Measurements from ENCODE around the gene CPA2. TPM values are rescaled to one million over a fixed set of nuclear protein-coding genes. Genes with fewer than 3 reads are reported as not detected.
"Not testable (repeated sequence)": the region's sequence is repeated elsewhere in the genome, so short reads cannot be mapped to it uniquely, and the experiment has no call there.

The CPA2 gene
- polyA plus RNA-seq, 2 of the 4 experiments (the other 2 are of a cell fraction), result not detected

GRCh38 chr7:130224210-130224609 lies 42.5 kb upstream of the CPA2 start:
- no peak for TF ChIP-seq FOSB (CRISPR knock-in tag; IDR thresholded peaks at IDR 0.05)
- no peak for TF ChIP-seq JUN (IDR thresholded peaks at IDR 0.05)
- TF ChIP-seq ZC3H11A (IDR thresholded peaks at IDR 0.05), result no peak
- no peak for TF ChIP-seq MAX (IDR thresholded peaks at IDR 0.05)
- no peak for TF ChIP-seq HOXB5 (CRISPR knock-in tag; IDR thresholded peaks at IDR 0.05)
- TF ChIP-seq EHF (CRISPR knock-in tag; IDR thresholded peaks at IDR 0.05), result no peak
- no peak for TF ChIP-seq HEYL (CRISPR knock-in tag; IDR thresholded peaks at IDR 0.05)
- TF ChIP-seq SMC3 (IDR thresholded peaks at IDR 0.05), result no peak
- H3K4me3 ChIP-seq, result no peak overlapping the region
- WGBS (ENCODE audit: missing lambda C conversion rate), result 71% methylated on average over 5 of the region's 5 CpGs
- ATAC-seq (no peak), FAIRE-seq (no peak), DNase-seq (ENCODE audit: low read depth in 1 of 2, low spot score in 1 of 2) (no peak)
- CTCF ChIA-PET, result no interaction called here
- H3K4me1 ChIP-seq, result no peaks in the 10 kb centered on the region
- no peaks in the 10 kb centered on the region for H3K9me3 ChIP-seq
- H3K4me2 ChIP-seq, result no peak overlapping the region
- no peak overlapping the region for H3K27ac ChIP-seq
- POLR2A ChIA-PET, result no interaction called here

GRCh38 chr7:130224923-130225322 lies 41.7 kb upstream of the CPA2 start:
- CTCF ChIA-PET; DNase-seq (ENCODE audit: low read depth in 1 of 2, low spot score in 1 of 2); FAIRE-seq; H3K9me3 ChIP-seq; ATAC-seq; H3K27ac ChIP-seq; H3K4me1 ChIP-seq; H3K4me2 ChIP-seq; H3K4me3 ChIP-seq: not testable (repeated sequence)
- WGBS (ENCODE audit: missing lambda C conversion rate), result 26% methylated on average over 3 of the region's 3 CpGs
- POLR2A ChIA-PET, result interaction anchor here (0.7 kb wide), 1 partner anchor 12 kb away, joined by 3 read pairs; no protein-coding TSS in a partner anchor

- ChIA-PET CTCF (interaction anchor here (0.7 kb wide), 1 partner anchor 16 kb away, joined by 3 read pairs; no protein-coding TSS in a partner anchor), POLR2A (no interaction called here)
- FAIRE-seq (no peak), DNase-seq (ENCODE audit: low read depth in 1 of 2, low spot score in 1 of 2) (no peak), ATAC-seq (no peak)
- Histone ChIP-seq H3K4me2 (no peak overlapping the region), H3K9me3 (no peaks in the 10 kb centered on the region), H3K4me3 (no peak overlapping the region), H3K4me1 (no peaks in the 10 kb centered on the region), H3K27ac (no peak overlapping the region)
- no peak for TF ChIP-seq HMGXB4 (CRISPR knock-in tag; IDR thresholded peaks at IDR 0.05; ENCODE audit: borderline replicate concordance)
- TF ChIP-seq MAFK (IDR thresholded peaks at IDR 0.05; ENCODE audit: partially characterized antibody), result peak; percentile 5
- 73% methylated on average over 1 of the region's 1 CpG for WGBS (ENCODE audit: missing lambda C conversion rate)
Observed at GRCh38 chr7:130226333-130226732, 40.3 kb upstream of the CPA2 start.

- H3K4me3 ChIP-seq, result no peak overlapping the region
- no peak for TF ChIP-seq EHF (CRISPR knock-in tag; IDR thresholded peaks at IDR 0.05)
- no peak for TF ChIP-seq CHD2 (IDR thresholded peaks at IDR 0.05; ENCODE audit: low read length, partially characterized antibody)
- TF ChIP-seq CBX8 (IDR thresholded peaks at IDR 0.05), result no peak
- no peak for TF ChIP-seq RARB (CRISPR knock-in tag; IDR thresholded peaks at IDR 0.05)
- H3K27ac ChIP-seq, result no peak overlapping the region
- DNase-seq (ENCODE audit: low read depth in 1 of 2, low spot score in 1 of 2) (no peak), FAIRE-seq (no peak), ATAC-seq (no peak)
- no peaks in the 10 kb centered on the region for H3K9me3 ChIP-seq
- no peaks in the 10 kb centered on the region for H3K4me1 ChIP-seq
- POLR2A ChIA-PET, result interaction anchor here (1.9 kb wide), 1 partner anchor 23 kb away, joined by 6 read pairs; the partner anchor contains the start of gene TMEM209
- H3K4me2 ChIP-seq, result no peak overlapping the region
- CTCF ChIA-PET, result no interaction called here
- 89% methylated on average over 1 of the region's 1 CpG for WGBS (ENCODE audit: missing lambda C conversion rate)
Observed at GRCh38 chr7:130227883-130228575, 38.6 kb upstream of the CPA2 start.

GRCh38 chr7:130228840-130229502 lies 37.7 kb upstream of the CPA2 start:
- Histone ChIP-seq H3K27ac (no peak overlapping the region), H3K4me1 (no peaks in the 10 kb centered on the region), H3K9me3 (no peaks in the 10 kb centered on the region), H3K4me2 (no peak overlapping the region), H3K4me3 (no peak overlapping the region)
- no peak for DNase-seq (ENCODE audit: low read depth in 1 of 2, low spot score in 1 of 2)
- no peak for ATAC-seq
- WGBS (ENCODE audit: missing lambda C conversion rate), result 75% methylated on average over 7 of the region's 7 CpGs
- TF ChIP-seq HMGXB4 (CRISPR knock-in tag; IDR thresholded peaks at IDR 0.05; ENCODE audit: borderline replicate concordance) (no peak), KDM5A (IDR thresholded peaks at IDR 0.05) (no peak), ZC3H11A (IDR thresholded peaks at IDR 0.05) (no peak), MAFK (IDR thresholded peaks at IDR 0.05; ENCODE audit: partially characterized antibody) (no peak), RCOR1 (IDR thresholded peaks at IDR 0.05; ENCODE audit: low read depth, low read length) (no peak), RFX5 (IDR thresholded peaks at IDR 0.05) (no peak), TFCP2L1 (CRISPR knock-in tag; IDR thresholded peaks at IDR 0.05) (no peak), MAZ (IDR thresholded peaks at IDR 0.05; ENCODE audit: borderline replicate concordance, low read depth, low read length) (no peak), RARB (CRISPR knock-in tag; IDR thresholded peaks at IDR 0.05) (no peak)
- CTCF ChIA-PET, result no interaction called here
- POLR2A ChIA-PET, result interaction anchor here (1.9 kb wide), 1 partner anchor 24 kb away, joined by 6 read pairs; the partner anchor contains the start of gene TMEM209
- no peak for FAIRE-seq

- 83% methylated on average over 21 of the region's 28 CpGs for WGBS (ENCODE audit: missing lambda C conversion rate)
Observed at GRCh38 chr7:130229981-130230380, 36.7 kb upstream of the CPA2 start.

More at GRCh38 chr7:130229981-130230380, 36.7 kb upstream of the CPA2 start:
- not testable (repeated sequence) for ATAC-seq; DNase-seq (ENCODE audit: low read depth in 1 of 2, low spot score in 1 of 2); H3K9me3 ChIP-seq; FAIRE-seq; H3K4me3 ChIP-seq; H3K4me1 ChIP-seq; H3K4me2 ChIP-seq; H3K27ac ChIP-seq
- ChIA-PET CTCF (interaction anchor here (0.6 kb wide), 1 partner anchor 1450 kb away, joined by 5 read pairs; no protein-coding TSS in a partner anchor), POLR2A (interaction anchor here (1.9 kb wide), 1 partner anchor 25 kb away, joined by 6 read pairs; the partner anchor contains the start of gene TMEM209)

Data from A549 (cell line).